Activated CD4-positive, alpha-beta memory T cell treated with anti-CD3 and anti-CD28 coated beads for 36 hours (primary cell): Measurements from ENCODE around the gene SIK2. TPM values are rescaled to one million over a fixed set of nuclear protein-coding genes. Genes with fewer than 3 reads are reported as not detected.
A peak's percentile ranks its signal among the peaks of the same experiment; 100 is the strongest.
"Not testable (repeated sequence)": the region's sequence is repeated elsewhere in the genome, so short reads cannot be mapped to it uniquely, and the experiment has no call there.

Source experiments
- CTCF ChIA-PET: fragments of 350-600 bp; sonication (Branson Sonifier 250); formaldehyde crosslinking; loops from one replicate; lab custom pipeline; 2021; ENCODE audit warnings: antibody characterized with exemption, inconsistent platforms; lab: Charles Lee
- POLR2A ChIA-PET: fragments of 350-600 bp; sonication (Branson Sonifier 250); formaldehyde crosslinking; loops from one replicate; lab custom pipeline; 2021; ENCODE audit warnings: antibody characterized with exemption; lab: Charles Lee
- DNase-seq: peaks from one replicate; pipeline ENCODE4 v3.0.0-alpha.2; 2020
- H3K27ac Mint-ChIP-seq: one replicate; pipeline ENCODE4 v1.8.0; 2021; ENCODE audit warnings: mixed read lengths
- H3K27me3 Mint-ChIP-seq: one replicate; pipeline ENCODE4 v1.8.0; 2021; ENCODE audit warnings: mixed read lengths
- H3K36me3 Mint-ChIP-seq: one replicate; pipeline ENCODE4 v1.8.0; 2021; ENCODE audit warnings: mixed read lengths
- H3K4me1 Mint-ChIP-seq: one replicate; pipeline ENCODE4 v1.8.0; 2021; ENCODE audit warnings: low read depth, mixed read lengths
- H3K4me3 Mint-ChIP-seq: one replicate; pipeline ENCODE4 v1.8.0; 2021; ENCODE audit warnings: mild to moderate bottlenecking, mixed read lengths
- H3K9me3 Mint-ChIP-seq: one replicate; pipeline ENCODE4 v1.8.0; 2021; ENCODE audit warnings: mixed read lengths
- intact Hi-C: fragments of 100-400 bp; cut with micrococcal nuclease; formaldehyde crosslinking; loops from one replicate; pipeline ENCODE4 v1.15.1; 2023
- total RNA-seq, 2 experiments: library from RNA; stranded (reverse); gene quantifications; one replicate each; pipeline ENCODE4 v1.2.3, GENCODE V29; 2021

Gene SIK2
- total RNA-seq, 2 experiments from 2014 or later = 4.6 to 6.2 TPM

GRCh38 chr11:111759778-111760407, 157.6 kb downstream of the SIK2 start:
- no peaks in the 10 kb centered on the region for H3K9me3 Mint-ChIP-seq
- H3K4me3 Mint-ChIP-seq = no peak overlapping the region
- intact Hi-C loops = loop anchor here (5.0 to 10.0 kb wide), 2 partner anchors 63 to 325 kb away; partner anchors contain the start of genes SDHD and TIMM8B
- CTCF ChIA-PET = interaction anchor here (0.6 to 2.1 kb wide), 5 partner anchors 15 to 173 kb away, joined by 3 to 8 read pairs (median 4); no protein-coding TSS in a partner anchor
- peaks cover 64% of the 10 kb centered on the region for H3K36me3 Mint-ChIP-seq
- DNase-seq = no peak
- POLR2A ChIA-PET = no interaction called here
- H3K27me3 Mint-ChIP-seq = no peaks in the 10 kb centered on the region
- no peak overlapping the region for H3K27ac Mint-ChIP-seq
- peaks cover 23% of the 10 kb centered on the region for H3K4me1 Mint-ChIP-seq

DNA sequence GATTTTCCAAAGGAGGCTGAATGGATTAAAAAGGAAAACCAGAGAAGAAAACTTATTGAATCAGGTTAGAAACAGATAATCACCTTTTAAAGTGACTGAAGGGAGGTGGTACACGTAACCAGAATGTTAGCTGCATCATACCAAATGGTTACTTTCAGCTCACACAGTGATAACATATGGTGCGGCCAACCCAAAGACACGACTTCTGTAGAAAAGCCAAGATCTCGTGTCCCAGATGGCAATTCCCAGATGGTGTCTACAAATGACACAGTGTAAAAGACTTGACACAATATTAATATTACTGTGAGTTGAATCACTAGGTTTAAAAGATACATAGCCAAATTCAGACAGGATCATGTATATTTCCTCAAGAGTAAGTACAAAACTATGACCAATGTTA, 158.8 kb downstream of the SIK2 start:
- Mint-ChIP-seq H3K27ac (no peak overlapping the region), H3K4me3 (no peak overlapping the region), H3K36me3 (peaks cover 62% of the 10 kb centered on the region), H3K4me1 (peaks cover 26% of the 10 kb centered on the region), H3K9me3 (no peaks in the 10 kb centered on the region), H3K27me3 (no peaks in the 10 kb centered on the region)
- DNase-seq = no peak
- ChIA-PET POLR2A (no interaction called here), CTCF (interaction anchor here (1.0 to 2.1 kb wide), 3 partner anchors 17 to 175 kb away, joined by 4 to 6 read pairs (median 4); no protein-coding TSS in a partner anchor)
- intact Hi-C loops = loop anchor here (5.0 to 10.0 kb wide), 2 partner anchors 64 to 324 kb away; partner anchors contain the start of genes SDHD and TIMM8B

GRCh38 chr11:111762526-111762925, 160.3 kb downstream of the SIK2 start:
- Mint-ChIP-seq H3K4me1 (peaks cover 34% of the 10 kb centered on the region), H3K27ac (no peak overlapping the region), H3K27me3 (no peaks in the 10 kb centered on the region), H3K36me3 (peaks cover 59% of the 10 kb centered on the region), H3K4me3 (no peak overlapping the region), H3K9me3 (no peaks in the 10 kb centered on the region)
- intact Hi-C loops = loop anchor here (5.0 to 10.0 kb wide), 2 partner anchors 65 to 322 kb away; partner anchors contain the start of genes SDHD and TIMM8B
- ChIA-PET CTCF (interaction anchor here (0.9 to 1.7 kb wide), 4 partner anchors 15 to 167 kb away, joined by 3 to 7 read pairs (median 4); no protein-coding TSS in a partner anchor), POLR2A (interaction anchor here (1.4 kb wide), 1 partner anchor 158 kb away, joined by 3 read pairs; no protein-coding TSS in a partner anchor)
- no peak for DNase-seq

DNA sequence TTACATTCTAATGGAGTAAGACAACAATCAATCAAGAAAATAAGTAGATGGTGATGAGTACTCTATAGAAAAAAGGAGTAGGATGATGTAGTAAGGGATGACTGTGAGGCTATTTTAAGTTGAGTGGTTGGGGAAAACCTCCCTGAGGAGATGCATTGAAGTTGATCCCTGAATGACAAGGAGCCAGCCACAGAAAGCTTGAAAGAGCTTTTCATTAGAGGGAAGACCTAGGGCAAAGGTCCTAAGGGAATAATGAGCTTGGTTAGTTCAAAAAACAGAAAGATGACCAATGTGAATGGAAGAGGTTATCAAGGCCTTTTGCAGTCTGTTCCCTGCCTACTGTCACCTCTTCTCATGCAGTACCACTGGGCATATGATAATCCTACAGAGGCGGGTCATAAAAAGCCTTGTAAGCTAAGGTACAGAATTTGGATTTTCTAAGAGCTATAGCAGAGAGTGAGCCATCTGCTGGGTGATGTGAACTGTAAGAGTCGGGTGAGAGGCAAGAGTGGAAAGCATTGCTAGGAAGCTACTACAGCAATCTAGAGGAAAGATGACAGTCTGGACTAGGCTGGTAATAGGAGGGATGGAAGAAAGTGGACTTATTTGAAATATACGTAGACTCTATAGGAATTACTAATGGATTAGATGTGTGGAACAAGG, 160.9 kb downstream of the SIK2 start:
- CTCF ChIA-PET = interaction anchor here (0.6 to 1.7 kb wide), 6 partner anchors 9 to 168 kb away, joined by 3 to 7 read pairs (median 3); no protein-coding TSS in a partner anchor
- no peak overlapping the region for H3K4me3 Mint-ChIP-seq

GRCh38 chr11:111764621-111765020, 162.4 kb downstream of the SIK2 start:
- no peak overlapping the region for H3K27ac Mint-ChIP-seq
- peaks cover 34% of the 10 kb centered on the region for H3K4me1 Mint-ChIP-seq
- ChIA-PET POLR2A (interaction anchor here (0.6 kb wide), 3 partner anchors 97 to 354 kb away, joined by 4 to 7 read pairs (median 5); no protein-coding TSS in a partner anchor), CTCF (interaction anchor here (0.9 to 3.5 kb wide), 9 partner anchors 10 to 178 kb away, joined by 3 to 39 read pairs (median 6); partner anchors contain the start of genes ALG9 and SIK2)
- no peaks in the 10 kb centered on the region for H3K9me3 Mint-ChIP-seq
- peaks cover 45% of the 10 kb centered on the region for H3K36me3 Mint-ChIP-seq
- DNase-seq = no peak
- no peaks in the 10 kb centered on the region for H3K27me3 Mint-ChIP-seq
- intact Hi-C loops = loop anchor here (5.0 to 10.0 kb wide), 2 partner anchors 67 to 320 kb away; partner anchors contain the start of genes SDHD and TIMM8B
- H3K4me3 Mint-ChIP-seq = peak overlapping the region; percentile 100

More for the DNA sequence above, 160.9 kb downstream of the SIK2 start:
- no peaks in the 10 kb centered on the region for H3K27me3 Mint-ChIP-seq
- intact Hi-C loops = loop anchor here (5.0 to 10.0 kb wide), 2 partner anchors 66 to 322 kb away; partner anchors contain the start of genes SDHD and TIMM8B
- DNase-seq = no peak
- peaks cover 55% of the 10 kb centered on the region for H3K36me3 Mint-ChIP-seq
- POLR2A ChIA-PET = interaction anchor here (1.4 kb wide), 1 partner anchor 159 kb away, joined by 3 read pairs; no protein-coding TSS in a partner anchor
- H3K27ac Mint-ChIP-seq = peak overlapping the region; percentile 24
- no peaks in the 10 kb centered on the region for H3K9me3 Mint-ChIP-seq
- peaks cover 34% of the 10 kb centered on the region for H3K4me1 Mint-ChIP-seq

DNA sequence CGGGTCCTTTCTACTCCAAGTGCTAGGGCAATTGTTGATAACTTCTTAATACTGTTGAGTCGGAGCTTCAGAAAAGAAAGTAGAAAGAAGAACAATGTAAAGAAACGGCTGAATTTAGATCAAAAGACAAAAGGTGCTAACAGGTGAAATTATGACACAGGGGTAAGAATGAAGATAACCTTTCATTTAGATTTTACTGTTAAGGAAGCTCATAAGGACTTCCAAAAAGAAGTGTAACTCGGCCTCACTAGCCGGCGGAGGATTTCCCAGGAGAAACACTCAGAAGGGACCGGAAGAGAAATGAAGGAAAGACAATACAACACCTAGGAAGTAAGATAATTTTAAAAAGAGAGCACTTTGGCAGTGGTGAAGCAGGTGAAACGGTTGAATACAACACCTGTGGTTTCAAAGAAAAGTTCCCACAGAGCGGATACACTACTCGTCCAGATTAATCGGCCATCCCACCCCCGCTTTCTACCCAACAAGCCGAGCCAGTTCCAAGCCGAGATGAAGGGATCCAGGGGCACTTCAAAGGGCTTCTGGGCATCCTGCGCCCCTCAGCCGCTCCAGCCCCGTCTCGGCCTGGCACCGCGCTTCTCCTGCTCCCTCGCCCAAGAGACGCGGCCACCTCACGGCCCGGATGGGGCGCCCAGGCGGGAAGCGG, 163.2 kb downstream of the SIK2 start:
- Mint-ChIP-seq H3K4me1 (peaks cover 34% of the 10 kb centered on the region), H3K4me3 (peak overlapping the region; percentile 100), H3K27ac (peak overlapping the region; percentile 74), H3K9me3 (no peaks in the 10 kb centered on the region), H3K36me3 (peaks cover 38% of the 10 kb centered on the region), H3K27me3 (no peaks in the 10 kb centered on the region)
- intact Hi-C loops = loop anchor here (10.0 kb wide), 1 partner anchor 319 kb away; the partner anchor contains the start of genes SDHD and TIMM8B
- ChIA-PET POLR2A (interaction anchor here (0.6 to 1.1 kb wide), 3 partner anchors 32 to 353 kb away, joined by 3 to 4 read pairs (median 3); partner anchors contain the start of gene SIK2), CTCF (interaction anchor here (0.9 to 3.5 kb wide), 11 partner anchors 8 to 179 kb away, joined by 3 to 39 read pairs (median 4); partner anchors contain the start of genes ALG9 and SIK2)
- DNase-seq = no peak

DNA sequence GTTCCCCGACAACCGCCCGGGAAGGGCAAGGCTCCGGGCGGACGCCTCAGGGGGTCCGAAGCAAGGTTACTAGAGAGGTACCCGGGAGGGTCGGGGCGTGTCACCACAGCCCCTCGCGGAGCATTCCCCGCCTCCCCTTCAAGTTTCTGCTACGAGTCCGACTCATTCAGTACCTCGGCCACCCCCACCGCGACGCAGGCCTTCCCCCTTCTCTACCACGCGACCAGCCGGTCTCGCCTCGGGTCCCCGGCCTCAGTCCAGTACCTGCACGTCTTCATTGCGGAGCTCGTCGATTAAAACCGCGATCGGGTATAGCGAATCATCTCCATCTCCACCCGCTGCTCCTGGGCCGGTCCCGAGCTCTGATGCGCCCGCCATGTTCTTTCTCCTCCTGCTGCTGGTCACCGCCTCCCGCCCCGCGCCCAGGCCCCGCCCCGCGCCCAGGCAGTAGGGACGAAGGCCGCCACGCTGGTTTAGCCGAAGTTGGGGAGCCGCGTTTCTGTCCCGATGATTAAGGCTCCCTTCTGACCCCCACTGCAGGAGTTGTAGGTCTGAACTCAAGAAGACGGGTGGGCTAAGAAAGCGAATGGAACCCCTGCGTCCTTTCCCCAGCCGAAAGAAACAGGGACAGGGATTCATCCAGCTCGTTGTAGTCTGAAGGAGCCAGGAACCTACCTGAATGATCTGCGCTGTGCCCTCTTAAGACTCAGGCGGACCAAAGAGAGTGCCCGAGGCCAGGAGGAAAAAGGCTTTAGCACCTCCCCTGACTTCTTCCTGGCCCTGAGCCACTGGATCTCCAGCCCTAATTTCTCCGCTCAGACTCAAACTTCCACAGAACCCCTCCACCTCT, 164.0 kb downstream of the SIK2 start, which contains the start of gene PPP2R1B:
Gene PPP2R1B, minus strand, starts transcription at position 406 of the 850 bp plus-strand sequence. Its CDS starts 28 bp downstream, at position 378.
- intact Hi-C loops = loop anchor here (1.0 to 10.0 kb wide), 6 partner anchors 75 to 319 kb away; partner anchors contain the start of genes ALG9, SDHD, SIK2 and TIMM8B
- Mint-ChIP-seq H3K27me3 (no peaks in the 10 kb centered on the region), H3K4me1 (peaks cover 34% of the 10 kb centered on the region), H3K27ac (peak within 1 kb of the TSS; percentile 89), H3K9me3 (no peaks in the 10 kb centered on the region), H3K36me3 (peaks cover 30% of the 10 kb centered on the region), H3K4me3 (peak within 1 kb of the TSS; percentile 100)
- POLR2A ChIA-PET = interaction anchor here (0.7 to 1.3 kb wide), 4 partner anchors 33 to 177 kb away, joined by 3 to 4 read pairs (median 3); partner anchors contain the start of gene SIK2
- CTCF ChIA-PET = interaction anchor here (0.9 to 4.6 kb wide), 9 partner anchors 9 to 179 kb away, joined by 3 to 39 read pairs (median 6); partner anchors contain the start of gene ALG9
- peak; percentile 81 for DNase-seq

GRCh38 chr11:111766834-111767142, 164.5 kb downstream of the SIK2 start:
- DNase-seq = no peak
- CTCF ChIA-PET = interaction anchor here (0.6 to 4.6 kb wide), 9 partner anchors 10 to 1337 kb away, joined by 3 to 39 read pairs (median 6); partner anchors contain the start of genes ALG9 and FDX1
- peaks cover 27% of the 10 kb centered on the region for H3K36me3 Mint-ChIP-seq
- H3K4me3 Mint-ChIP-seq = peak overlapping the region; percentile 100
- H3K27me3 Mint-ChIP-seq = no peaks in the 10 kb centered on the region
- H3K27ac Mint-ChIP-seq = peak overlapping the region; percentile 1
- intact Hi-C loops = loop anchor here (1.0 to 10.0 kb wide), 6 partner anchors 75 to 318 kb away; partner anchors contain the start of genes ALG9, SDHD, SIK2 and TIMM8B
- POLR2A ChIA-PET = interaction anchor here (0.7 to 1.3 kb wide), 2 partner anchors 162 to 177 kb away, joined by 3 to 4 read pairs; no protein-coding TSS in a partner anchor
- no peaks in the 10 kb centered on the region for H3K9me3 Mint-ChIP-seq
- H3K4me1 Mint-ChIP-seq = peaks cover 34% of the 10 kb centered on the region

- Mint-ChIP-seq H3K27ac (no peak overlapping the region), H3K27me3 (no peaks in the 10 kb centered on the region), H3K4me3 (no peak overlapping the region), H3K4me1 (peaks cover 8% of the 10 kb centered on the region), H3K36me3 (peaks cover 2% of the 10 kb centered on the region), H3K9me3 (no peaks in the 10 kb centered on the region)
- intact Hi-C loops = no loop called here
- POLR2A ChIA-PET = no interaction called here
- CTCF ChIA-PET = interaction anchor here (4.6 kb wide), 1 partner anchor 184 kb away, joined by 20 read pairs; no protein-coding TSS in a partner anchor
- DNase-seq = no peak
Observed at GRCh38 chr11:111770581-111771134, 168.4 kb downstream of the SIK2 start.

- intact Hi-C loops, POLR2A ChIA-PET, H3K27me3 Mint-ChIP-seq, H3K9me3 Mint-ChIP-seq, DNase-seq, H3K36me3 Mint-ChIP-seq, H3K27ac Mint-ChIP-seq, H3K4me1 Mint-ChIP-seq, H3K4me3 Mint-ChIP-seq: not testable (repeated sequence)
- CTCF ChIA-PET = interaction anchor here (2.9 kb wide), 1 partner anchor 184 kb away, joined by 8 read pairs; no protein-coding TSS in a partner anchor
Observed at GRCh38 chr11:111771205-111771604, 169.0 kb downstream of the SIK2 start.
